RWPE2 (cell line): Measurements from ENCODE around the gene PTPRN2.

ENCODE experiments used
- ATAC-seq: fragments of 200-7000 bp; cut with Tn5 transposase; 3 replicates; pipeline ENCODE4 v1.9.1; 2021; ENCODE audit warnings: low read depth
- DNase-seq: peaks from one replicate; pipeline ENCODE4 v3.0.0-alpha.2; 2020; ENCODE audit warnings: low spot score
- H3K27ac ChIP-seq: fragments of 450-650 bp; 2 replicates; pipeline ENCODE4 v1.5.1; 2017; ENCODE audit warnings: mild to moderate bottlenecking; ENCODE audit not compliant: poor library complexity, severe bottlenecking
- H3K27me3 ChIP-seq: fragments of 250-450 bp; sonication (Bioruptor Pico); 2 replicates; pipeline ENCODE4 v1.5.1; 2021; ENCODE audit warnings: mild to moderate bottlenecking, moderate library complexity; ENCODE audit not compliant: insufficient read depth, poor library complexity, severe bottlenecking
- H3K36me3 ChIP-seq: fragments of 250-450 bp; sonication (Bioruptor Pico); 2 replicates; pipeline ENCODE4 v1.5.1; 2020; ENCODE audit warnings: low read depth, mild to moderate bottlenecking, moderate library complexity
- H3K4me1 ChIP-seq: fragments of 250-450 bp; sonication (Bioruptor Pico); 2 replicates; pipeline ENCODE4 v1.5.1; 2021; ENCODE audit warnings: mild to moderate bottlenecking, moderate library complexity; ENCODE audit not compliant: insufficient read depth, poor library complexity, severe bottlenecking
- H3K4me3 ChIP-seq: fragments of 250-450 bp; sonication (Bioruptor Pico); 2 replicates; pipeline ENCODE4 v1.5.1; 2021; ENCODE audit warnings: mild to moderate bottlenecking, moderate library complexity; ENCODE audit not compliant: severe bottlenecking
- H3K9me3 ChIP-seq: fragments of 250-450 bp; sonication (Bioruptor Pico); 2 replicates; pipeline ENCODE4 v1.5.1; 2021; ENCODE audit warnings: mild to moderate bottlenecking, moderate library complexity; ENCODE audit not compliant: severe bottlenecking
- CTCF ChIP-seq: fragments of 450-650 bp; IDR thresholded peaks from one replicate; pipeline ENCODE4 v1.5.1; 2017; ENCODE audit warnings: mild to moderate bottlenecking, moderate library complexity; ENCODE audit not compliant: poor library complexity, severe bottlenecking

PTPRN2 gene

GRCh38 chr7:158395349-158395748 is 192.3 kb downstream of the PTPRN2 start:
- DNase-seq (no peak), ATAC-seq (no peak)
- TF ChIP-seq CTCF: no peak
- H3K27me3 ChIP-seq: no peaks in the 10 kb centered on the region
- no peaks in the 10 kb centered on the region for H3K36me3 ChIP-seq
- H3K9me3 ChIP-seq: peaks cover 3% of the 10 kb centered on the region
- H3K4me1 ChIP-seq: peaks cover 18% of the 10 kb centered on the region
- H3K27ac ChIP-seq: no peak overlapping the region
- H3K4me3 ChIP-seq: no peak overlapping the region

GRCh38 chr7:158394936-158395335 is 192.7 kb downstream of the PTPRN2 start:
- H3K4me3 ChIP-seq: no peak overlapping the region
- no peak for ATAC-seq
- no peak for DNase-seq
- no peaks in the 10 kb centered on the region for H3K27me3 ChIP-seq
- no peaks in the 10 kb centered on the region for H3K36me3 ChIP-seq
- H3K27ac ChIP-seq: no peak overlapping the region
- H3K4me1 ChIP-seq: peaks cover 18% of the 10 kb centered on the region
- peak; percentile 53 for TF ChIP-seq CTCF
- H3K9me3 ChIP-seq: peaks cover 3% of the 10 kb centered on the region

- no peak for ATAC-seq
- Histone ChIP-seq H3K4me3 (no peak overlapping the region), H3K27me3 (no peaks in the 10 kb centered on the region), H3K36me3 (no peaks in the 10 kb centered on the region), H3K9me3 (peaks cover 3% of the 10 kb centered on the region), H3K4me1 (peaks cover 18% of the 10 kb centered on the region), H3K27ac (no peak overlapping the region)
- no peak for DNase-seq
- TF ChIP-seq CTCF: no peak
Measured at GRCh38 chr7:158393926-158394625, 193.5 kb downstream of the PTPRN2 start.

GRCh38 chr7:158392251-158392650 is 195.4 kb downstream of the PTPRN2 start:
- Histone ChIP-seq H3K27ac (no peak overlapping the region), H3K4me3 (no peak overlapping the region), H3K4me1 (peaks cover 14% of the 10 kb centered on the region), H3K27me3 (no peaks in the 10 kb centered on the region), H3K9me3 (no peaks in the 10 kb centered on the region), H3K36me3 (no peaks in the 10 kb centered on the region)
- TF ChIP-seq CTCF: no peak
- DNase-seq (no peak), ATAC-seq (no peak)

- Histone ChIP-seq H3K36me3 (no peaks in the 10 kb centered on the region), H3K9me3 (no peaks in the 10 kb centered on the region), H3K4me1 (peaks cover 7% of the 10 kb centered on the region), H3K4me3 (no peak overlapping the region), H3K27me3 (no peaks in the 10 kb centered on the region), H3K27ac (no peak overlapping the region)
- no peak for TF ChIP-seq CTCF
- DNase-seq (no peak), ATAC-seq (no peak)
Measured at GRCh38 chr7:158391541-158391940, 196.1 kb downstream of the PTPRN2 start.
